GM18861 (cell line): ENCODE measurements around the gene SV2C.
A peak's percentile ranks its signal among the peaks of the same experiment; 100 is the strongest.

Source experiments
- ATAC-seq: cut with Tn5 transposase; IDR thresholded peaks from one replicate; pipeline ENCODE4 v1.9.1; 2021; ENCODE audit not compliant: unreplicated experiment

SV2C gene

GRCh38 chr5:76249621-76250020 is 166.4 kb downstream of the SV2C start:
- no peak for ATAC-seq

- ATAC-seq: no peak
Measured at GRCh38 chr5:76250463-76250862, 167.3 kb downstream of the SV2C start.

GRCh38 chr5:76251656-76252055 is 168.5 kb downstream of the SV2C start:
- no peak for ATAC-seq

- ATAC-seq: no peak
Measured at GRCh38 chr5:76252437-76252836, 169.3 kb downstream of the SV2C start.

- ATAC-seq: peak; percentile 86
Measured at GRCh38 chr5:76256116-76256889, 173.1 kb downstream of the SV2C start.

- ATAC-seq: no peak
Measured at GRCh38 chr5:76257225-76257833, 174.1 kb downstream of the SV2C start.

- no peak for ATAC-seq
Measured at GRCh38 chr5:76257897-76258296, 174.7 kb downstream of the SV2C start.

- ATAC-seq: no peak
Measured at GRCh38 chr5:76264681-76265080, 181.5 kb downstream of the SV2C start.

- ATAC-seq: no peak
Measured at GRCh38 chr5:76269259-76269931, 186.2 kb downstream of the SV2C start.

GRCh38 chr5:76269932-76270610 is 186.9 kb downstream of the SV2C start:
- peak; percentile 55 for ATAC-seq

GRCh38 chr5:76271836-76272235 is 188.7 kb downstream of the SV2C start:
- no peak for ATAC-seq

GRCh38 chr5:76273206-76273885 is 190.2 kb downstream of the SV2C start:
- no peak for ATAC-seq

GRCh38 chr5:76274571-76274970 is 191.4 kb downstream of the SV2C start:
- no peak for ATAC-seq

- no peak for ATAC-seq
Measured at GRCh38 chr5:76277736-76278135, 194.6 kb downstream of the SV2C start.

GRCh38 chr5:76278261-76278789 is 195.1 kb downstream of the SV2C start:
- no peak for ATAC-seq

GRCh38 chr5:76280494-76280893 is 197.3 kb downstream of the SV2C start:
- no peak for ATAC-seq

GRCh38 chr5:76283670-76284069 is 200.5 kb downstream of the SV2C start:
- ATAC-seq: no peak

- no peak for ATAC-seq
Measured at GRCh38 chr5:76289692-76290091, 206.5 kb downstream of the SV2C start.

- no peak for ATAC-seq
Measured at GRCh38 chr5:76290321-76290757, 207.2 kb downstream of the SV2C start.

- ATAC-seq: no peak
Measured at GRCh38 chr5:76291305-76292077, 208.3 kb downstream of the SV2C start.
